CD4-positive, alpha-beta T cell treated with Interleukin-2 at 100 ng/mL for 4 hours (primary cell): Measurements from ENCODE around the gene ZNF224.

Source experiments
- DNase-seq: peaks from one replicate; pipeline ENCODE4 v3.0.0-alpha.2; 2020; ENCODE audit warnings: low spot score

The ZNF224 gene

DNA sequence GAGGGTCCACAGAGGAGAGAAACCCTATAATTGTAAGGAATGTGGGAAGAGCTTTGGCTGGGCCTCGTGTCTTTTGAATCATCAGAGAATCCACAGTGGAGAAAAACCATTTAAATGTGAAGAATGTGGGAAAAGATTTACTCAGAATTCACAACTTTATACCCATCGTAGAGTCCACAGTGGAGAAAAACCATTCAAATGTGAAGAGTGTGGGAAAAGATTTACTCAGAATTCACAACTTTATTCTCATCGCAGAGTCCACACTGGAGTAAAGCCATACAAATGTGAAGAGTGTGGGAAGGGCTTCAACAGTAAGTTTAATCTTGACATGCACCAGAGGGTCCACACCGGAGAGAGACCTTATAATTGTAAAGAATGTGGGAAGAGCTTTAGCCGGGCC lies 37.8 kb downstream of the ZNF224 start:
- DNase-seq, result no peak

DNA sequence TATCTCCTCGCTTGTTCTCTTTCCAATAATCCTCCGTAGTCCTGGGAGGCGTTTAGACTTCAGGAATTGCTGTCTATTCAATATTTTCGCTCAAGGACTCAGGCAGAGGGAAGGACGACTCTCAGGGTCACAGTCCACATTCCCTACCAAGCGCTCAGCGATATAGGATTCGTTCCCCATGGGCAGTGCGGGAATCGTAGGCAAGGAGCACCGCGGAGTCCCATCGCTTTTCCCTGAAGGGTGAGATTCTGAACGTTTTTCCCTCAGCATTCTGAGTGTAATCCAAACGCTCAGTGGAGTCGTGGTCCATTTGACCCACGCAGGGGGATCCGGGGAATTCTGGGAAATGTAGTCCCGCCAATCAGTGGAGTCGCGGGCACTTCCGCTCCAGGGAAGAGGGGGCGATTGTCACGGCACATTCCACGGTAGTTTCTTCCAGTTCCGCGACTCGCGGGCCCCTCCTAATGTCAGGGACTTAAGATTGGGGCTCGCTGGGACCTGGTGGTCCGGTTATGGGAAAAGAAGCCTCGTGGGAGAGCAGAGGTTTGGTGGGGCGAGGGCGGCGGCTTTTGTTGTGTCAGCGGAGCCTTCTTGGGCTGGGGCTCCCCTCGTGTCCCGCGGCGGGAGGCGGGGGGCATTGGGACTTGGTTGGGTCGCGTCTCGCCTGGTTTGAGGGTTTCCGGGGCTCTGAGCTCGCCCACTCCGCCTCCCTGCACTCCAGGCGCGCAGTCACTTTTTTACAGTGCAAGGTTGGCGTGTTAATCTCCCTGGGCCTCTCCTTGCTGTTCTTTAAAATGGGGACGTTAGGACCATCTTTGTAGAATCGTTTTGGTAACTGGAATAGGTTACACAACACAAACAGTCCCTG lies 47.3 kb downstream of the ZNF224 start, which contains the start of gene ZNF234:
TSS of gene ZNF234 (plus strand) at position 364 of the 868 bp plus-strand sequence. CDS start 3,079 bp downstream, outside the sequence.
- DNase-seq, result peak; percentile 80

DNA sequence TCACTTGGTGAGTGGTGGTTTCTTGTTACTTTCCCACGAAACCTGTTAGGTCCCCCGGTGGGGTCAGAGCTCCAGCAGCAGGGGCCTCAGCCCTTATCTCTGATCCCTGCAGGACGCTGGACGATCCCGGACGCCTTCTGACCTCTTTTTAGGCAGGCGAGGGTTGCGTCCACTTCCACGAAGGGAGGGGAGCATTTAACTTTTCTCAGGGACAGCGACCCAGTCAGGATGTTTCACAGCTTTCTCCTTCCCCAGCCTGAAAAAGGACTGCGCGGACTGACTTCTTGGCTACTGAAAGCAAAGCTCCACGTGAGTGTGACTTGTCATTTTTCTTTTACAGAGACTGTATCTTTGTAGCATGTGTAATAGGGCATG lies 47.9 kb downstream of the ZNF224 start:
- no peak for DNase-seq

DNA sequence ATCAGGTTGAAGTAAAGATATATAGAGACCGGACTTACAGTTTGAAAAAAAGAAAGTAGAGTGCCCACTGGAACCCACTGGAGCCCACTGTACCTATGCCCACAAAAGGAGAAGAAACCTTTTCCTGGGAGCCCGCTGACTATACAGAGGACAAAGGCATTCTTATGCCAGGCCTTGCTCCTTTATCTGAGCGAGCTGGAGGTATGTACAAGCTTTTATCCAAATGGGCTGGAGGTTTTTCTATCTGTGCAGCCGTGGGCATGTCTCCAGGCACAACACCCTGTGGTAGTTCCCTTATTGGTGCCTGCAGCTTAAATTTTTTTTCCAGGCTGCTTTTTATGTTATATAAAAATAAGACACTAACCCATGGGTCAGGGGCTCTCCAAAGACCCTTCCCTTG lies 55.6 kb downstream of the ZNF224 start:
- no peak for DNase-seq

DNA sequence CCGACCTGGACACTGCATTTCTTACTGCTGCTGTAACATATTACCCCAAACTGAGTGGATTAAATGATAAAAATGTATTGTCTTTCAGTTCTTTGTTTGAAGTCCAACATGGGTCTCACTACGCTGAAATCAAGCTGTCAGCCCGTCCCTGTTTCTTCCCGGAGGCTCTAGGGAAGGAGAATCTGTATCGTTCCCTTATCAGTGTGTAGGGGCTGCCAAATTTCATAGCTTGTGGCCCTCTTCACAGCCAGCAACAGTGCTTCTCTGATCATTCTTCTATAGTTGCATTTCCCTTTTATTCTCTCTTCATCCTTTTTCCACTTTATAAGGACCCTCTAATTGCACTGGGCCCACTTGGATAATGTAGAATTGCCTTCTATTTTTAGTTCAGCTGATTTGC lies 57.3 kb downstream of the ZNF224 start:
- DNase-seq, result no peak

DNA sequence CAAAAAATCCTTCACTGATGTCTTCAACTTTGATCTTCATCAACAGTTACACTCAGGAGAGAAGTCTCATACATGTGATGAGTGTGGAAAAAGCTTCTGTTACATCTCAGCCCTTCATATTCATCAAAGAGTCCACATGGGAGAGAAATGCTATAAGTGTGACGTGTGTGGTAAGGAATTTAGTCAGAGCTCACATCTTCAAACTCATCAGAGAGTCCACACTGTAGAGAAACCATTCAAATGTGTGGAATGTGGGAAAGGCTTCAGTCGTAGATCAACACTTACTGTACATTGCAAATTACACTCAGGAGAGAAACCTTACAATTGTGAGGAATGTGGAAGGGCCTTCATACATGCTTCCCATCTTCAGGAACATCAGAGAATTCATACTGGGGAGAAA lies 62.3 kb downstream of the ZNF224 start:
- DNase-seq, result no peak
